Esophagus squamous epithelium (tissue), 4 donors: ENCODE data around the gene NCOR2.

Experiments used
- POLR2A ChIP-seq, 4 donors: fragments of 450-650 bp; IDR thresholded peaks; one replicate each; pipeline ENCODE4 v1.6.1; 2017; ENCODE audit warnings: antibody characterized with exemption in 4 of 4, mild to moderate bottlenecking in 4 of 4, moderate library complexity in 3 of 4
- TF ChIP-seq, protein P1 (sequence below), 6 experiments: fragments of 450-650 bp in 4 of 6; fragments of 200-600 bp in 2 of 6; sonication (generic) in 2 of 6; IDR thresholded peaks; one replicate each; pipeline ENCODE4 v1.5.1; 2016 to 2019; ENCODE audit warnings: antibody characterized with exemption in 6 of 6, mild to moderate bottlenecking in 4 of 6, moderate library complexity in 4 of 6

DNA sequence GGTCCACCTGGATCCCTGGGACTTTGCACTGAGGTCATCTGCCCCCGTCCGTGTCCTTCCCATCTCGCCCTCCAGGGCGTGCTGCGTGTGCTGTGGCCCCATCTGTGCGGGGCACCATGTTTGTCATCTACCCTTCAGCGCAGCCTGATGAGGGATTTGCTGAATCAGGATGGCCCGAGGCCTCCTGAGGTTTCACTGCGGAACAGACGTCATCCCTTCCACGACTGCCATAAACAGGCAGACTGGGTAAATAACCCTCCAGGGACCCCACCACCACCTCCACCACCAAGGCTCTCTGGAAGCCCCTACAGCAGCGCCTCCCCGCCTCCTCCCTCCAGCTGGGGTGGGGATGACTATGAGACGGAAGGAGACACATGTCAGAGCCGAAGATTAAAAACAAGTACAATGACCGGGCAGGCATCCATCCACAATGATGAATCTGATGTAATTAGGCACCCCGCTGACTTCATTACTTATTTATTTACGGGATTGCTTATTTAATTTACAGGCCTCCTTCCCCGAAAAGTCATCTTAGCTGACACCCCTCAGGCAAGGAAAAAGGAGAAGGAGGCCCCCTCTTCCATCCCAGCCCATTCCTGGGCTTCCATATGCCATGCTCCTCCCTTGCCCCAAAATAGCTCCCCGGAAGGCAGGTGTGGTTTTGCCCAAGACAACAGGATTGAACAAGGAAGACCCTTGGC is 39.4 kb downstream of the NCOR2 start:
- TF ChIP-seq, protein P1, sequence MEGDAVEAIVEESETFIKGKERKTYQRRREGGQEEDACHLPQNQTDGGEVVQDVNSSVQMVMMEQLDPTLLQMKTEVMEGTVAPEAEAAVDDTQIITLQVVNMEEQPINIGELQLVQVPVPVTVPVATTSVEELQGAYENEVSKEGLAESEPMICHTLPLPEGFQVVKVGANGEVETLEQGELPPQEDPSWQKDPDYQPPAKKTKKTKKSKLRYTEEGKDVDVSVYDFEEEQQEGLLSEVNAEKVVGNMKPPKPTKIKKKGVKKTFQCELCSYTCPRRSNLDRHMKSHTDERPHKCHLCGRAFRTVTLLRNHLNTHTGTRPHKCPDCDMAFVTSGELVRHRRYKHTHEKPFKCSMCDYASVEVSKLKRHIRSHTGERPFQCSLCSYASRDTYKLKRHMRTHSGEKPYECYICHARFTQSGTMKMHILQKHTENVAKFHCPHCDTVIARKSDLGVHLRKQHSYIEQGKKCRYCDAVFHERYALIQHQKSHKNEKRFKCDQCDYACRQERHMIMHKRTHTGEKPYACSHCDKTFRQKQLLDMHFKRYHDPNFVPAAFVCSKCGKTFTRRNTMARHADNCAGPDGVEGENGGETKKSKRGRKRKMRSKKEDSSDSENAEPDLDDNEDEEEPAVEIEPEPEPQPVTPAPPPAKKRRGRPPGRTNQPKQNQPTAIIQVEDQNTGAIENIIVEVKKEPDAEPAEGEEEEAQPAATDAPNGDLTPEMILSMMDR (IDR thresholded peaks at IDR 0.05): no peak
- TF ChIP-seq POLR2A (IDR thresholded peaks at IDR 0.05): no peak
